Measurements from ENCODE around the gene DISC1.
"Not testable (repeated sequence)": the region's sequence is repeated elsewhere in the genome, so short reads cannot be mapped to it uniquely, and the experiment has no call there.

DISC1 gene

DNA sequence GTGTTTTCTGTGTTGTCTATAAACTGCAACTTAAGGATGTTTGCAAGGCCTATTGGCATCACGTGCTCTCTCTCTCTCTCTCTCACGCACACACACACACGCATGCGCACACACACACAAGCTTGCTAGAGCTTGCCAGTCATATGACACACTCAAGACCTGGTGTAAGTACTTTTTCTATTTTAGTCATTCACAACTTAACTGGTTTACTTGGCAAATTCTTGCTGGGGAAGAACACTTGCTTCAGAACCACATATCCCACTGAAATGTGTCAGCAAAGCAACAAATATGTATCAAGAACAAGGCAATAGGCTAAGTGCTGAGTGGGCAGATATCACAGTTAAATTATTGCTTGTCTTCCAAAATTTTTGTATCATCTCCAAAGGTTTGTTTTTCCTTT is 107.8 kb downstream of the DISC1 start:
- no peak for DNase-seq (ENCODE audit: low read depth)

DNA sequence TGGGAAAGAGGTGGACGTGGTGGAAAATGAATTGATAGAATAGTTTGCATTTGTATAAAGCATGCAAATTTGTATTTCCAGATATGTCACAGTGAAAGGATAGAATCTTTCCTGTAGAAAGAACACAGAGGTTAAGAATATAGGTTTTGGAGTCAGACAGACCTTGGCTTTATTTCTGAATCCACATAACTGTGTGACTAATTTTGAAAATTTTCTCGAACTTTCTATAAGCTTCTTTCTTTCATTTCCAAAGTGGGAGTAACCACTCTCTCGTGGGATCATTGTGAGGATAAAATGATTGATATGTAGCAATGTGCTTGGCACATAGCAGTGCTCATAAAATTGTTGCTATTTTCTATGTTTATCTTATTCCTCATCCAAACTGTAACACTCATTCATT is 108.8 kb downstream of the DISC1 start:
- no peak for DNase-seq (ENCODE audit: low read depth)

DNA sequence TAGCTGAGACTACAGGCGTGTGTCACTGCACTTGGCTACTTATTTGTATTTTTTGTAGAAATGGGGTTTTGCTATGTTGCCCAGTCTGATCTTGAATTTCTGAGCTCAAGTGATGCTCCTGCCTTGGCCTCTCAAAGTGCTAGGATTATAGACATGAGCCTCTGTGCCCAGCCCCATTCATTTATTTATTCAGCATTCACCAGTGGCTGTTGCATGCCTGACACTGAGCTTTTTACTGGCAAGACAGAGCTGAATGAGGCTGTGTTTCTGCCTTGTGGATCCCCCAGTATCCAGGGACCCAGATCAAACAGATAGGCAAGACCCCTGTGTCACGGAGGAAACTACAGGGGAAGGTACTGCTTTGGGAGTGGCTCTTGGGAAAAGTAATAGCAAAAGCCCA is 109.4 kb downstream of the DISC1 start:
- no peak for DNase-seq (ENCODE audit: low read depth)

GRCh38 chr1:231736464-231736863 is 109.9 kb downstream of the DISC1 start:
- DNase-seq (ENCODE audit: low read depth): no peak

DNA sequence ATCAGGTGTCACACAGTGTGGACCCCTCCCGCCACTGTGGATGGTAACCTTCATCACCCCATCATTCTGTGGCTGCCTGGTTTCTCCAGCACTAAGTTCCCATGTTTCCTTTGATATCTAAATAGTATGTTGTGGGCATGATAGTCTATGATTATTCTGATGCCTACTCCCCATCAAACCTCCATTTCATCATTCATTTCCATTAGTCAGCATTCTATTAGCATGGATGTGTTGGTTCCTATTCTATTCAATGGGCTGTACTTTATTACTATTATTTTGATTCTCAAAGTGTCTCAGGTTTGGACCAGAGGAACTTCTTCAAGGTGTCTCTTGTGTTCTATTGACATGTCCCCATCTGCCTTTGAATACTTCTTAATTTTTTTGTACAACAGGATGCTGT is 112.0 kb downstream of the DISC1 start:
- DNase-seq (ENCODE audit: low read depth): no peak

- DNase-seq (ENCODE audit: low read depth): no peak
Measured at GRCh38 chr1:231743966-231744365, 117.4 kb downstream of the DISC1 start.

DNA sequence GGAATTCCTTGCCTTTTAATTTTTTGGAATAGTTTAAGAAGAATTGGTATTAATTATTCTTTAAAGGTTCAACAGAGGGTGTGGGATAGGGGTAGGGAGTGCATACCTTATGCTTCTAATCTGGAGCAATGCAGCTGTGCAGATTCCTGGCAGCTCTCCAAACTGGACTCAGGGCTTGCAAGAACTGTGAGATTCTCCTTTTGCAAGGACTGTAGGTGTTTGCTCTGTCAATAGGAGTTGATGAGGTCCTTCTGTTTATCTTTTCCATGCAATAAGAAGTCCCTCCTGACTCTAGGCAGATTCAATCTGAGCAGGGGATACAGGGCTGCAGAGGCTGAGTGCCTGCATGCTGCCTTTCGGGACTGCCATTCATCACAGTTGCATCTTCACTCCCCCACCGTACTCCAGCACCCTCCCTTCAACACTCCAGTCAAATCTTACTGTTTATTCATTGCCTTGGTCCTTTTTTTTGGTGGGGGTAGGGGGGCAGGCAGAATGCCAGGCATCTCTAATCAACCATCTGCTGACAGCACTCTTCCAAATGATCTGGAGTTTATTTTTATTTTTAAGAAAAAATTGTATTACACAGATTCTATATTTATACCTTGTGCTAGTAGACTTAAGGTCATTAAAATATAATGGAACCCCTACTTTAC is 122.3 kb downstream of the DISC1 start:
- no peak for DNase-seq (ENCODE audit: low read depth)

DNA sequence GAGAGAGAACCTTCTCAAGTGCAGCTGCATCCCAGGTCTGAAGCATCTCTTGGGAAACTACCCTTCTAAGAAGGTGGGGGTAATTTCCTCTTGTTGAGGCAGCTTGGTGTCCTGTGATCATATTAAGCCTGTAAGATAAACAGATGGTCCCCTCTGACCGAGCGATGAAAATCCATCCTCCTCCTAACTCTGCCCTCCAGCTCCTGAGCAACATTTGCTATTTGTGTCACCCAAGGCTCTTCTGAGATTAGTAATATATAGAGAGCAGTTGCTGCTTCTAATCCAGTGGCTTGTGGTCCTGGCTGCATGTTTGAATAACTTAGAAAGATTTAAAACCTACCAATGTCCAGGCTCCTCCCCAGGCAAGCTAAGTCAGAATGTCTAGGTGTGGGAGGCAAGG is 123.7 kb downstream of the DISC1 start:
- no peak for DNase-seq (ENCODE audit: low read depth)

DNA sequence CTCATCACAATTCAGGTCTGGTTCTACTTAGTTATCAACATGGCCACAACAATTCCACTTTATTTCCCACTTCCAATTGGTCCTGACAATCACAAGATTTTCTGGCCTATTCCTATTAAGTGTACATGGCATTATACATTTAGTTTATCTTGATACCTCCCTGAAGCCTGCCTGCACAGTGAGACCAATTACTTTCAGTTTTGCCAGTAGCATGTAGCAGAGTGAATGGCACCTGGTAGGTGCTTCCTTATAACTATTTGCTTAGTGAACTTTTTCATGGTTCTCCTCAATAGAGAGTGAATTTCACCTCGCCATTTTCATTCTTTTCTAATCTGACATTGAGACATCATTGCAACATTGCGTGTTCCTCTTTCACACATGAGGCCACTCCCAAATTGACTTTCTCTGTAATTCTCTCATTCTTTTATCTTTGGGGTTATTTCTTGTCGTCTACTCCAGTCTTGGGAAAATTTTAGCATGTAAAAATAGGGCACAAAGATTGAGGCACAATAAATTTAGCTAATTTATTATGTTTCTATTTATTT is 124.3 kb downstream of the DISC1 start:
- no peak for DNase-seq (ENCODE audit: low read depth)

- DNase-seq (ENCODE audit: low read depth): no peak
Measured at GRCh38 chr1:231751415-231751814, 124.8 kb downstream of the DISC1 start.

GRCh38 chr1:231753313-231753712 is 126.7 kb downstream of the DISC1 start:
- DNase-seq (ENCODE audit: low read depth): no peak

DNA sequence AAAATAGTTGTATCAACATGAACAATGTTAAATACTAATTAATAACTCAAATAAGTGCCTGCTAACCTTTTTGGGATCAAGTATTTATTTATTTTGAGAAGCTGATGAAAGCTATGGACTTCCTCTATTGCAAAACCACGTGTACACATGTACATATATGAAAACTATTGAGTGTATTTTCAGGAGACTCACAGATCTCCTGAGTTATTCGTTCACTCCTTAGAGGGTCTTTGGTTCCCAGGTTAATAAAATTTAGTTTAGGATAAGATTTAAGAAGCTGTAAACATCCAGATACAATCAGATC is 130.5 kb downstream of the DISC1 start:
- DNase-seq (ENCODE audit: low read depth): no peak

GRCh38 chr1:231757759-231758158 is 131.2 kb downstream of the DISC1 start:
- no peak for DNase-seq (ENCODE audit: low read depth)

DNA sequence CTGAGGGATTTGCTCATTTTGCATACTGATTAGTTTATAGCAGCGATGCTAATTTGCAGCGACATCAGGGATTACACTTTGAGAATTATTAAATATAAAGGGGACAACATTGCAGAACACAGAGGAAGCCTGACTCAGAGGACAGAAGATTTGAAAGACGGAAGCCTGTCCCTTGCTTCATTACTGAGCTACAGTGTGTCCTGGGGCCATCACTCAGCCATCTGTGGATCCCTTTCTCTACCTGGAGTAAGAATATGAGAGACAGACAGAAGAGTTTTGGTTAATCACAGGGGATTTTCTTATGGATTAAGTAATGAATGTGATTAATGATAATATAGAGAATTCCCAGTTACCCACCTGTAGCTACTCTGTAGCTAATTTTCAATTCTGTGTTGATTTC is 134.7 kb downstream of the DISC1 start:
- DNase-seq (ENCODE audit: low read depth): no peak

DNA sequence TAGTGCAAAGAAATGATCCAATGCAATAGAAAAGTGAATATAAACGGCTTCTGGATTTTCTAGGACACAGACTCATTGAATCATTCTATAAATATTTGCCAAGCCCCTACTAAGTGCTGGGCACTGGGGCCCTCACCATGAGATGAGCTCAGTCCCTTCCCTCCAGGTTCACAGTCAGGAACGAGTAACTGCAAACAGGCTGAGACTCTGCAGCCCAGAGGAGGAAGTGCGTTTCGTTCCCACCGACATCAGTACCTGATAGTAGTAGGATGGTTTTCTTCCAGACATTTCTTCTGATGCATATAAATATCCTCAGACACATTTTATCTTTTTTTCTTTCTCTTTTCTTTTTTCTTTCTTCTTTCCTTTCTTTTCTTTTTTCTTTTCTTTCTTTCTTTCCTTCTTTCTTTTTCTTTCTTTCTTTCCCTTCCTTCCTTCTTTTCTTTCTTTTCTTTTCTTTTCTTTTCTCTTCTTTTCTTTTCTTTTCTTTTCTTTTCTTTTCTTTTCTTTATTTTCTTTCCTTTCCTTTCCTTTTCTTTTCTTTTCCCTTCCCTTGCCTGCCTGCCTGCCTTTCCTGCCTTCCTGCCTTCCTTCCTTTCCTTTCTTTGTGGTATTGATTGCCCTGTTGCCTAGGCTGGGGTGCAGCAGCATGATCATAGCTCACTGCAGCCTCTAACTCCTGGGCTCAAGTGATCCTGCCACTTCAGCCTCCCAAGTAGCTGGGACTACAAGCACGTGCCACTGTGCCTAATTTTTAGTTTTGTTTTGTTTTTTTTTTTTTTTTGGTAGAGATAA is 135.4 kb downstream of the DISC1 start:
- no peak for DNase-seq (ENCODE audit: low read depth)

DNA sequence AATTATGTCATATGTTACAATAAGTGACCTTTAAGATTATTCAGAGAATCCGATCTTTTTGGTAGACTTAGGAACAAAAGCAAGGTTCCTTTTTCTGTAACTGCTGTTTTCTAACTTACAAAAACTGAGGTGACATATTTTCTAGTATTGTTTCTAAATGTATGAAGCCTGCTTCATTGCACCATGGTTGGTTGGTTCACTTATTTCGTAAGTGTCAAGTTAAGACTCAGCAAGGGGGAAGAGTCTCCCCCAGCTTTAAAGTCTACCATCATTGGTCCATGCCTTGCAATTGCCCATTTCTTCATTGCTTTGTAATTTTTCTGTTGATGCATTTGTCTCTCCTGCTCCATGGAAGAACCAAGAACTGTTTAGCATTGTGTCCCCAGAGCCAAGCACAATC is 136.9 kb downstream of the DISC1 start:
- no peak for DNase-seq (ENCODE audit: low read depth)

DNA sequence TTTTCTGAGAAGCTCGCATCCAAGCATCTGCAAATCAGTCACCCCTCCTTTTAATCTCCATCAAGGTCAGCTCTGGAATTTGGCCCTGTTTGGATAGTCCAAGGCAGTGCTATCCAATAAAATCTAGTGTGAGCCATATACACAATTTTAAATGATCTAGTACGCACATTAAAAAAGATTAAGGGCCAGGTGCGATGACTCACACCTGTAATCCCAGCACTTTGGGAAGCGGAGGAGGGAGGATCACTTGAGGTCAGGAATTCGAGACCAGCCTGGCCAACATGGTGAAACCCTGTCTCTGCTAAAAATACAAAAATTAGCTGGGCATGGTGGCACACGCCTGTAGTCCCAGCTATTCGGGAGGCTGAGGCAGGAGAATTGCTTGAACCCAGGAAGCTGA is 139.2 kb downstream of the DISC1 start:
- not testable (repeated sequence) for DNase-seq (ENCODE audit: low read depth)

GRCh38 chr1:231767471-231767870 is 140.9 kb downstream of the DISC1 start:
- DNase-seq (ENCODE audit: low read depth): no peak

GRCh38 chr1:231768416-231768815 is 141.8 kb downstream of the DISC1 start:
- no peak for DNase-seq (ENCODE audit: low read depth)

DNA sequence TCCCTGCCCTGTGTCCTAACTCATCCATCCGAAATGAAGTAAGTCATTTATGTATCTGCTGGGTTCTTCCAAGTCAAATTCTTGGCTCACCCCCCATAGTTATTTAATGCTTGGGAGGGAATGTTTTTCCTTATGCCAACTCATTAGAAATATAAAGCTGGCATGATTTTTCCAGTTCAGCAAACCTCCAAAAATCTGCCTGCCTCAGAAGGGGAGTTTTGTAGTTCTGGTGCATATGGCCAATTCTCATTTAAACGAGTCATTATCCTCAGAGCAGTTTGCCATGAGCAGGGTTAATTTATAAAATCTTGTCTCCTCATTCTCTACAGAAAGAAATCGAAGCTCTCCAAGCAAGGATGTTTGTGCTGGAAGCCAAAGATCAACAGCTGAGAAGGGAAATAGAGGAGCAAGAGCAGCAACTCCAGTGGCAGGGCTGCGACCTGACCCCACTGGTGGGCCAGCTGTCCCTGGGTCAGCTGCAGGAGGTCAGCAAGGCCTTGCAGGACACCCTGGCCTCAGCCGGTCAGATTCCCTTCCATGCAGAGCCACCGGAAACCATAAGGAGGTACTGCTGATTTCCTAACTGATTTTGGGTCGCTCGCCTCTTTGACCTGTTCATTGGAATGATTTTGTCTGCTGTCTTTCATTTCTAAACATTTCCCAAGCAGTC is 144.1 kb downstream of the DISC1 start:
- no peak for DNase-seq (ENCODE audit: low read depth)

- DNase-seq (ENCODE audit: low read depth): no peak
Measured at GRCh38 chr1:231774719-231775335, 148.2 kb downstream of the DISC1 start.

GRCh38 chr1:231776010-231776756 is 149.6 kb downstream of the DISC1 start:
- no peak for DNase-seq (ENCODE audit: low read depth)
